Measurements from ENCODE around the gene MUL1.
"Not testable (repeated sequence)": the region's sequence is repeated elsewhere in the genome, so short reads cannot be mapped to it uniquely, and the experiment has no call there.

Gene MUL1, protein sequence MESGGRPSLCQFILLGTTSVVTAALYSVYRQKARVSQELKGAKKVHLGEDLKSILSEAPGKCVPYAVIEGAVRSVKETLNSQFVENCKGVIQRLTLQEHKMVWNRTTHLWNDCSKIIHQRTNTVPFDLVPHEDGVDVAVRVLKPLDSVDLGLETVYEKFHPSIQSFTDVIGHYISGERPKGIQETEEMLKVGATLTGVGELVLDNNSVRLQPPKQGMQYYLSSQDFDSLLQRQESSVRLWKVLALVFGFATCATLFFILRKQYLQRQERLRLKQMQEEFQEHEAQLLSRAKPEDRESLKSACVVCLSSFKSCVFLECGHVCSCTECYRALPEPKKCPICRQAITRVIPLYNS

DNA sequence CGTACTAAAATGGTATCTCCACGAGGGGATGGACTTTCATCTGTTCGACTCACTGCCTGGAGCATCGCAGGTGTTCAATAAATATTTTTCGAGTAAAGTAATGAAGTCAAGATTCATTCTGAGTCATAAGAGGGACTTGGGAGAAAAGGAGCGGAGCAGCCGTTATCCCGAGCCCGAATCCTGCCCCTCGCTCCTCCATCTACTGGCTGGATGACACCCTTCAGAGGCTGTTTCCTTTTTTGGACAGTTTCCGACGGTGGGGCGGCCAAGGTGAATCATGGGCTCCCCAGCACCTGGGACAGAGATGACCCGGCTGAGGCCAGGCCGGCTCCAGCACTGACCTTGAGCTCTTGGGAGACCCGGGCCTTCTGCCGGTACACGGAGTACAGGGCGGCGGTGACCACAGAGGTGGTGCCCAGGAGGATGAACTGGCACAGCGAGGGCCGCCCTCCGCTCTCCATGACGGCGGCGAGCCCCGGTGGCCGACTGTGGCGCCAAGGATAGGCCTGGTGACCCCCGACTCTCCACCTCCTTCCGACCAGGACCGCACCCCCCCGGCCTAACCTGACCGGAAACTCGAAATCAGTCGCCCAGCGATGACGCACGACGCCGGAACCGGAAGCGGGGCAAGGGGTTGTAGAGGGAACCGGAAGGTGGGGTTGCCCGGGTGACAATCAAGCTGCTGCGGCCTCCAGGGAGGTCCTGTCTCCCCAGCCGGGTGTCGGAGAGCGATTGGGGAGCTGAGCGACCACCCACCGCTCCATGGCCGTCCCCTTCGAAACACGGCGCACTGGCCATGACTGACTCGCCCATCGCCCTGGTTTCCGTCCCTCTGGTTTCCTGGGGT lies at the start of gene MUL1:
MUL1 (minus strand) TSS at position 588 of the 847 bp plus-strand sequence; CDS start at position 461, 127 bp downstream.
- peak; percentile 95 for DNase-seq

DNA sequence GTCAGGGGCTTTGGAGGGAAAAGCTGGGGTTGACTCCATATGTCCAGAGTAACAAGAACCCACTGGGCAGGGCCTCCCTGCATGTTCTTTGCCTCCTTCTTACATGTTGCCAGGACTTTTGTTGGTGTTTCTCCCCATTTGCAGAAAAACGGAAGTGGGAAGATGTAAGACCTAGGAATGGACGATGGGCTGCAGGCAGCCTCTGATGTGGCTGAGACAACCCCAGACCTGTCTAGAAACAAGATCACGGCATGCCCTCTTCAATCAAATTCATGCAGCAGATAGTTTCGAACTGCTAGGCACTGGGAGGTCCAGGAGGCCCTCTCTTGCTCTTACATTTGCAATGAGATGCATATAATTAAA lies 47.8 kb upstream of the MUL1 start:
- DNase-seq = no peak

DNA sequence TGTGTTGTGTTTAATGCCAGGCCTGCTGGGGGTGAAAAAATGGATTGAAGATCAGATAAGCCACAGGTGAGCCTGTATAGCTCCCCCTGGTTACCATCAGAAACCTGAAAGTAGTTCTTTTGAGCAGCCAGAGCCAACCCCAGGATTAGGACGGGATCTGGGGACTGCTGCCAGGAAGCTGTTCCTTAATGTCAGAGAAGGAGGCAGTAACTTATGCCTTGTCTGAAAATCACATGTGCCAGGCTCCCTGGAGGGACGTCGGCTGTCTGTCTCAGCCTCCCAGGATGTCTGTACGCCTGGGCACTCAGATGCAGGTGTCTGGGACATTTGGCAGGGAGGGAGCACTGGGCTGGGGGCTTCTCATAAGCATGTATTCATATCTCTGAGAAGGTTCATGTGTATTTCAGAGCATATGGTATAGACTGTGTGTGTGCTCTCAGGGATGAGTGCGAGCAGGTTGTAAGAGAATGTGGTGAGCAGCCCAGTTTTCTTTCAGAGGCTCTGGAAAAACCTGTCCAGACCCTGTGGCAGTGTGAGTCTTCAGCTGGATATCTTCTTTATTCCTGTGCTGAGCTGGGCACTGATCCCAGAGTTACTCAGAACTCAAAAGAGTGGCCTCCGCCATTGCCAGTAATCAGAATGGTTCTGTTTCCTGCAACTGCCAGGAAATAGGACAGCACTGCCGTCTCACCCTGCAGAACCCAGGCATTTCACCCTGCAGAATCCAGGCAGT lies 47.2 kb upstream of the MUL1 start:
- no peak for DNase-seq

DNA sequence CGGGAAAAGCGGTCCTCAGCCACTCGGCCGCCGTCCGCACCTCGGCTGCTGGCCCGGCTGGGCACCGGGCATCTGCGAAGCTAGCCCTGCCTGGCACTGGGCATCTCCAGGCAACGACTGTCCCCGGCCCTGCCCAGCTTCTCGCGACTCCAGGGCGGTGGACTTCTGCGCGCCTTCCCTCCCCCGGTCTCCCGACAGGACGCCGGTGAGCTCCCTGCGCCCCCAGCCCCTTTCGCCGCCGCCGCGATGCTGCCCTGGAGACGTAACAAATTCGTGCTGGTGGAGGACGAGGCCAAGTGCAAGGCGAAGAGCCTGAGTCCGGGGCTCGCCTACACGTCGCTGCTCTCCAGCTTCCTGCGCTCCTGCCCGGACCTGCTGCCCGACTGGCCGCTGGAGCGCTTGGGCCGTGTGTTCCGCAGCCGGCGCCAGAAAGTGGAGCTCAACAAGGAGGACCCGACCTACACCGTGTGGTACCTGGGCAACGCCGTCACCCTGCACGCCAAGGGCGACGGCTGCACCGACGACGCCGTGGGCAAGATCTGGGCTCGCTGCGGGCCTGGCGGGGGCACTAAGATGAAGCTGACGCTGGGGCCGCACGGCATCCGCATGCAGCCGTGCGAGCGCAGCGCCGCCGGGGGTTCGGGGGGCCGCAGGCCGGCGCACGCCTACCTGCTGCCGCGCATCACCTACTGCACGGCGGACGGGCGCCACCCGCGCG lies 44.9 kb upstream of the MUL1 start:
- DNase-seq = no peak

DNA sequence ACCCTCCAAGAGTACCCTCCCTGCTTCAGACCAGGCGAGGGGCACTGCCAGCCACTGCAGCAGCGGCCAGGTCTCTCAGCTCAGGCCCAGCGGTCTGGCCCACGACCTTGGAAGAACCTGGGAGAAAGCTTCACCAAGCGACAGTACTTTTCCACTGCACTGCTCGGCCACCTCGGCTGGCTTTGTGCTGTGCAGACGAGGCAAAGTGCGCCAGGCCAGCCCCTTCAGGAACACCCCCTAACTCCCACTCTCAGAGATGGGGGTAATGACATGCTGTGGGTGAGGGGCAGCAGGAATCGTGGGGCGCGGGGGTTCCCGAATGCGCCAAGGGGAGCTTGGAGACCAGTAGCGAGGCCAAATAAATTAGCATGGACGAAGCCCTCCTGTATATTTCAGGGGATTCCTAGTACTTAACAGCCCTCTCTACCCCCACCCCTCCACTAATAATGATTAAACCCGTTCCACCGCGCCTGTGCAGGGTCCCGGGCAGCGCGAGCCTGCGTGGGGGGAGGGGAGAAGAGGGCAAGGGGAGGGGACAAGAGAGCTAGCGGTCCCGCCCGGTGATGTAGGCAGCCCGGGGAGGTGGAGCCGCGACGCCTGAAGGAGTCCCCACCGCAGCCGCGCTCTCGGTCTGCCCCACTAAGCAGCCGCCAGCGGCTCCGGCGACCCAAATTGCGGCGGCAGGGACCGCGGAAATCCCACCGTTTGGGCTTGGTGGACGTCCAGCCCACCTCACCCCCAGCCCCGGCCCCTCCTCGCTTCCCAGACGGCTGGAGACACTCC lies 44.2 kb upstream of the MUL1 start, which contains the start of gene FAM43B:
FAM43B (plus strand) TSS at position 629 of the 783 bp plus-strand sequence. CDS start 401 bp downstream, outside the sequence.
- DNase-seq = no peak

DNA sequence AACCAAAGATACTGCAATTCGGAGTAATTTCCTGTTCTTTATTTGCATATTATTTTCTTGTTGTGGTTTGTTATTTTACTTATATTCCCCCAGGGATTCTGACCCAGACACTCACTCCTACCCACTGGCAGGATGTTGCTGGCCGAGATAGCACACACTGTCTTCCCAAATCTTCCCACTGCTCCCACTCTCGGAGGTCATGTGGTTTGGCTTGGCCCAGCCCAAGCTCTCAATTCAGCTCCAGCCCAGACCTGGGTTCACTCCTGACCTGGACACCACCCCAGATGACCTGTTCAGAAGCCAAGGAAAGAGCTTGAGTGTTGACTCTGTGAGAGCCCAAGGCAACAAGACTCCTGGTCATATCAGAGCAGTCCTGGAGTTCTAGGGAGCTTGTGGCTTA lies 43.2 kb upstream of the MUL1 start:
- no peak for DNase-seq

DNA sequence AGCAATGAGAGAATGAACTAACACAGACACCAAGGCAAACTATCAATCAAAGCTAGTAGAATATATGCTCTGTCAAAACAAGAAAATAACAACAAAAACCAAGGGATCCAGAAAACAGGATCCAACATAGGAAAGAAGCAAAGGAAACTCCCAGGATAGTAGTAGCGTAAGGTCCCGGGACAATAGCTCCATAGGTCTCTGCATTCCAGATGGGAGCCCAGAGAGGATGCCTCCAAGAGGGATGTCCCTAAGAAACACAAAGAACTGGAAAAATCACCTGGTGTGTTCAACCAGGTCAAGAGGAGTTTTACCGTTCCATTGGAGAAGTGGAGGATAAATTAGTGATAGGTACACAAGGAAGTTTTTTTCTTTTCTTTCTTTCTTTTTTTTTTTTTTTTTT lies 38.7 kb upstream of the MUL1 start:
- no peak for DNase-seq

DNA sequence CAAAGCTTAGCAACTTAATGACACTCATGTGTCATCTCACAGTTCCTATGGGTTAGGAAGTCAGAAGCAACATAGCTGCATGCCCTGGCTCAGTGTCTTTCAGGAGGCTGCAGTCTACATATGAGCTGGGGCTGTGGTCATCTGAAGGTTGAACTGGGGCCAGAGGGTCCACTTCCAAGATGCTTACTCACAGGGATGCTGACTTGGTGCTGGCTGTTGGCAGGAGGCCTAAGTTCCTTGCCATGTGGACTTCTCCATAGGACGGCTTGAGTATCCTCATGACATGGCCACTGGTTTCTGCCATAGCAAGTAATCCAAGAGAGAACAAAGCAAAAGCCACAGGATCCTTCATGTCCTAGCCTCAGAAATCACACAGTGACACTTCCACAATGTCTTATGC lies 32.3 kb upstream of the MUL1 start:
- no peak for DNase-seq

DNA sequence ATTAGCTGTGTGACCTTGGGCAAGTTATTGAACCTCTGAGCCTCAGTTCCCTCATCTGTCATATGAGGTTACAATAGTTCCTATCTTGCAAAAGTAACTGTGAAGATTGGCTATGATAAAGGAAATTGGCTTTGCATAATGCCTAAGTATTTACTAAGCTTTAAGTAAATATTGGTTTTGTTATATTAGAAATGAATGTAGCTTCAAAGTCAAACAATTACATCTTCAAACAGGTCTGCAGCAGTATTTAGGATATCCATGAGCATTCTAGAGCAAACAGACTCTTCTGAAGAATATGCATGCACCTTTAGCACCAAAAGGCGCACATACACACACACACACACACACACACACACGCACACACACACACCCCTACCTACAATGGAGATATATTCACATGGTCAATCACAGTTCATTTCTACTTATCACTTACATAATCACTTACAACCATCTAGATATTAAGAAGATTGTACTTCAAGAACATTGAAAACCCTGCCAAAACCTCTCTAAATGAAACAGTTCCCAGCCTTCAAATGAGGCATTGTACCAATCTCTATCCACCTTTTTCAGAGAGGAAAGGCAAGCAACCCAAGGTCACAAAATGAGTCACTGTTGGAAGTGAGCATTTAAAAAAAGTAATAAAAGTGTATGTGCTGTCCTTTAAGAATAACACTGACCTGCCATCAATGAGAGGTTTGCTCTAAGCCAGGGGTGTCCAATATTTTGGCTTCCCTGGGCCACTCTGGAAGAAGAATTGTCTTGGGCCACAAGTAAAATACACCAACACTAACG lies 31.0 kb upstream of the MUL1 start:
- DNase-seq = no peak

DNA sequence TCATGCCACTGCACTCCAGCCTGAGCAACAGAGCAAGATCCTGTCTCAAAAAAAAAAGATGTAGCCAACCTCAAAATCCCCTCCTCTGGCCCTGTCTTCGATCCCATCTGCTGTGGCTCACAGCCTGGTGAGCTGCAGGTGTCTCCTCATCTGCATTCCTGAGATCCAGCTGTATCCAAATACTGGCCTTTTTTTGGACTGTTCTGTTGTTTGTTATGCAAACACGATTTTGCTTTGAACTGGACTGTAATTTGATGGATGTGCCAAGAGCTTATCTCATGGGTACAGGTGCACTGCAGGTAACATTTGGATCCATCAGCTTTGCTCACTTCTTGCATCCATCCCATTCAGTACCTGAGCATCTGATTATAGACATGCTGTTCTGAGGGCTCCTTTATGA lies 30.3 kb upstream of the MUL1 start:
- DNase-seq = no peak

DNA sequence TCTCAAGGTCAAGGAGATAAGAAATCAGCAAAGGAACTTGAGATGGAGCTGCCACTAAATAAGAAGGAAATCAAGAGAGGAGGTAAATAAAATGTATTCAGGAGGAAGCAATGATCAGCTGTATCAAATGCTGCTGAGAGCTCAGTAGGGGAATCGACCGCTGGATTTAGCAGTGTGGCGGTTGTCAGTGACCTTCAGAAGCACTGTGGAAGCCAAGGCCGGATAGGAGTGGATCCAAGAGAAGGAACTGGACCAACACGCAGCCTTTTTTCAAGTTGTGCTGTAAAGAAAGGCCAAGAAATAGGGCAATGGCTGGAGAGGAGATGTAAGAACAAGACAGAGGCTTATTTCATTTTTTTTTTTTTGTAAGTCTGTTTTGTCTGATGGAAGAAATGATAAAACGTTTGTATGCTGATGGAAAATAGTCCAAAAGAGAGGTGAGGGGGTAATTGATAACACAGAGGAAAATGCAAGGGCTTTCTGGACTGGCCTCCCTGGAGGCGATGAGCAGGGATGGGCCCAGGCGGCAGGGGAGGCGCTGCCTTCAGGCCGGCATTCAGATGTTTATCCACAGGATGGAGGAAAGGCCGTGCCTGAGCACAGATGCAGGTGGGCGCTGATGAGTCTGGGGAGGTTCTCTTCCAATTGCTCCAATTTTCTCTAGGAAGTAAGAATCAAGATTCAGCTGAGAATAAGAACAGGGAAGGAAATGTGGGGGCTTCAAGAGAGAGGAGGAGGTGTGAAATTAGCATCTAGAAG lies 26.9 kb upstream of the MUL1 start:
- DNase-seq = no peak

DNA sequence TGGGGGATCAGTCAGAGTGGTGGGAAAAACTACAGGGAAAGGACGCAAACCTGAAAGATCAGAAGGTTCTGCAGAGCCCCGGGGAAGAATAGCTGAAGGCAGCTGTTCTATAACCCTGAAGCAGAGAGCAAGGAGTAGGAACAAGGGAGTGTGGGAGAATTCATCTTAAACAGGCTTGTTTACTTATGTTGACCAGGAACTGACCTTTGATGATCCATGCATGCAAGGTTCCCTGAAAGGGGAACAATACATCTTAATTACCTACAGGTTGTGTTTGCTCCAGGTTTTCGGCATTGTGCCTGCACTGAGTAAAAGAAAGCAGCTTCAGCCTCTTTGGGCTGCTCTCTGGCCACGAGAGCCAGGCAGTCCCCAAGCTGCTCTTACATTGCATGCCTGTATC lies 25.7 kb upstream of the MUL1 start:
- no peak for DNase-seq

DNA sequence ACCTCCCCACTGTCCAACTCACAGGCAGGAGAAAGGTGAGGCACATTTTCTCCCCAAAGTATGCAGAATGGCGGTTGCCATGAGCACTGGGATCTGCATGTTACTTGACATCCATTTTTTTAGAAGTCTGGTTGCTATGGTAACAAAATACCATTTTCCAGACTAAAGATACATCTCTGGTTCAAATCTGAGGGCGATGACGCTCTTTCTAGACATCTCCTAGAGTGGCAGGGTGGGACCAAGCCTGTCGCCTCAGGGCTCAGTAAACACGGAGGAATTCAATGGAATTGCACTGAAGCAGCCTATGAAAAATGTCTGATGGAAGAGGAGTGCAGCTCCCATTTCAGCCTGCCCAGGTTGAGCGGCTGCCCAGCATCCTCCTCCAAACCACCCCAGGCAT lies 22.9 kb upstream of the MUL1 start:
- no peak for DNase-seq

DNA sequence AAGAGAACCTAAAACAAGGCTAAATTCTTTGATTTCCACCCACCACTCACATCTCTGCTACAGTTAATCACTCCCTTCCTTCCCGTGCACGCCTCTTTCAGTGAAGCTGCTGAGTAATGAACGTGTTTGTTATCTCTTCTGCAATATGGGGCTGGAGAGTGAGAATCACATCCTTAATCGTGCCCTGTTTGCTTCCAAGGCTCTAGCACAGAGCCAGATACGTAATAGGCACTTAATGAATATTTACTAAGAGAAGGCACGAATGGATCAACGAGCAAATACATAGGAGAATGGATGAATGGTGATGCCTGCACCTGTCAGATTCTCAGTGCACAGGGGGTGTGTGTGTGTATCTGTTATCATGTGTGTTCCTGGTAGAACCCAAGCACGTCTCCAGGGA lies 22.4 kb upstream of the MUL1 start:
- no peak for DNase-seq

DNA sequence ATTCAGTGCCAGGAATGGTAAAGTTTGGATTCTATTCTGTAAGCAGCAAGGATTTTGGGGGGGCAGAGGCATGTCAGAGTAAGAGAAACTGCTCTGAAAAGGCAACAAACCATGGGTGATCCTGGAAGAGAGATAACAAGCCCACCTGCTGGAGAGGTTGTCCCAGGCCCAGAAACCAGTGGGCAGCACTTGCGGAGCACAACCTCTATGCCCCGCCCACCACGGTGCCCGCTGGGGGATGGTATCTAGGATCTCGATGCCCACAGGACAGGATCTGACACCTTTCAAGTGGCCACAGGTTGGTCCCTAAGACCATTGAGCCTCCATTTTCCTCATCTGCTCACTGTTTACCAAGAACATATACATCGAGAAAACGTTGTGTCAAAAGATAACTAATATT lies 20.3 kb upstream of the MUL1 start:
- DNase-seq = no peak

DNA sequence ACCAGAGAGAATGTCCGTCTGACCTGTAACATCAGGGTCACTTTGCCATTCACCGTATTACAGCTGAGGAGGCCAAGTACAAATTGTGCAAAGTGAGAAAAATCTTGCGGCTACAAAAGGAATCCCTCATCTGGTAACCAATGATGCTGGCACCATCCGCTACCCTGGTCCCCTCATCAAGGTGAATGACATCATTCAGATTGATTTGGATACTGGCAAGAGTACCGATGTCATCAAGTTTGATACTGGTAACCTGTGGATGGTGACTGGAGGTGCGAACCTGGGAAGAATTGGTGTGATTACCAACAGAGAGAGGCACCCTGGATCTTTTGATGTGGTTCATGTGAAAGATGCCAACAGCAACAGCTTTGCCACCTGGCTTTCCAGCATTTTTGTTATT lies 18.3 kb upstream of the MUL1 start:
- DNase-seq = no peak

DNA sequence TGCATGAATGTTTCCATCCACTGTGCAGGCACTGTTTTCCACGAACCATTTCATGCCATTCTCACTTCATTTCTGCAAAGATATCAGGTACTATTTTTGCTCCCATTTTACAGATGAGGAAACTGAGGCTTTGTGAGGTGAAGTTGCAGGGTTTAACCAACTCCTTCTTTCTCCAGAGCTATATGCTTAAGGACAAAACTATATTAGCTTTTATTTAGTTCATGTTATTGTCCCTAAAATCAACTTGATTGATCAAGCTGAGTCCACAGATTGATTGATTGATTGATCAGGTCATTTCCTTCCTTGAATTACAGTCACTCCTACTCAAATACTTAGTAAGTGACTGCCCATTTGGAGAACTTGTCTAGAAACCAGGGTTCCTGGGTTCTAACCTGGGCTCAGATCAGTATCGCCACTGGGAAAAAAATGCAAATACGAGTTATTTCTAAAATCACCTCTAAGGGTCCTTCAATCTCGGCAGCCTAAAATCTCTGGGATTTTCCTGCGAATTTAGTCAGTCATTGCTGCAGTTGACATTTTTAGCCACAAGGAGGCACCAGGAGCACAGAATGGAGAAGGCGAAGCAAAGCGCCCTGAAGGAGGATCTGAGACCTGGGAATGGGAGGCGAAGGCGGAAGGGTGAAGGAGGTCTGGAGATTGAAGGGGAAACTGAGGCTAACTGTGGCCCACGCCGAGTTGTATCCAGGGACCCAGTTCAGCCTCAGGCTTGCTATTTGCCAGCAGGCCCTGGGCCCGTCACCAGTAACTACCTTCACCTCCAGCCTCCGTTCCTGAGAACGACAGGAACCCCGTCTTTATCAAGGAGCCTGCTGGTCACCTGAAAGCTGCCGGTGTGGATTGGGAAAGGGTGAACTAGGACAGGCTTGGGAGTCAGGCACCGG lies 14.3 kb upstream of the MUL1 start:
- DNase-seq = peak; percentile 31

DNA sequence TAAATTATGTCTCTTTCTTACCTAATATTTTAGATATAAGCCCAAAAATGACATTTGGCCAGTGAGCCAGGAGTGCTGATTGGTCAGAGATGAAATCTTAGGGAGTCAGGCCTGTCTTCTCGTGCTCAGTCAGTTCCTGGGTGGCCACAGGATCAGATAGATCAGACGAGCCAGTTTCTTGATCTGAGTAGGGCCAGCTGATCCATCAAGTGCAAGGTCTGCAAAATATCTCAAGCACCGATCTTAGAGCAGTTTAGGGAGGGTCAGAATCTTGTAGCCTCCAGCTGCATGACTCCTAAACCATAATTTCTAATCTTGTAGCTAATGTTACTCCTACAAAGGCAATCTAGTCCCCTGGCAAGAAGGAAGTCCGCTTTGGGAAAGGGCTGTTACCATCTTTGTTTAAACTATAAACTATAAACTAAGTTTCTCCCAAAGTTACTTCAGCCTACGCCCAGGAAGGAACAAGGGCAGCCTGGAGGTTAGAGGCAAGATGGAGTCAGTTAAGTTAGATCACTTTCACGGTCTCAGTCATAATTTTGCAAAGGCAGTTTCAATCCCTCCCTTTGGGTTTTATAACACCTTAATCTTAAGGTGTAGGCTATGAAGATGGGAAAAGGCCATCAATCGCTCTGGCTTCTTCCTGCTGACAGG lies 11.8 kb upstream of the MUL1 start:
- DNase-seq = not testable (repeated sequence)
